ENCODE data around the gene WDR93.

WDR93 gene

GRCh38 chr15:89735773-89736172 lies 45.2 kb downstream of the WDR93 start:
- no peak for DNase-seq (ENCODE audit: low read depth)
- no peak for TF ChIP-seq CTCF (IDR thresholded peaks at IDR 0.05; ENCODE audit: low read length, missing control alignments)
- H3K4me3 ChIP-seq (replicated peaks; ENCODE audit: low read depth, low read length), result no peak overlapping the region

GRCh38 chr15:89740137-89740536 lies 49.5 kb downstream of the WDR93 start:
- peak; percentile 85 for DNase-seq (ENCODE audit: low read depth)
- no peak overlapping the region for H3K4me3 ChIP-seq (replicated peaks; ENCODE audit: low read depth, low read length)
- TF ChIP-seq CTCF (IDR thresholded peaks at IDR 0.05; ENCODE audit: low read length, missing control alignments), result peak; percentile 87

- TF ChIP-seq CTCF (IDR thresholded peaks at IDR 0.05; ENCODE audit: low read length, missing control alignments), result no peak
Observed at GRCh38 chr15:89743011-89743410, 52.4 kb downstream of the WDR93 start.

GRCh38 chr15:89743594-89743993 lies 53.0 kb downstream of the WDR93 start:
- TF ChIP-seq CTCF (IDR thresholded peaks at IDR 0.05; ENCODE audit: low read length, missing control alignments), result no peak
- no peak overlapping the region for H3K4me3 ChIP-seq (replicated peaks; ENCODE audit: low read depth, low read length)
- no peak for DNase-seq (ENCODE audit: low read depth)

More at GRCh38 chr15:89743011-89743410, 52.4 kb downstream of the WDR93 start:
- no peak overlapping the region for H3K4me3 ChIP-seq (replicated peaks; ENCODE audit: low read depth, low read length)
- DNase-seq (ENCODE audit: low read depth), result no peak

- DNase-seq (ENCODE audit: low read depth), result no peak
- H3K4me3 ChIP-seq (replicated peaks; ENCODE audit: low read depth, low read length), result no peak overlapping the region
- TF ChIP-seq CTCF (IDR thresholded peaks at IDR 0.05; ENCODE audit: low read length, missing control alignments), result no peak
Observed at GRCh38 chr15:89745131-89745530, 54.5 kb downstream of the WDR93 start.

- TF ChIP-seq CTCF (IDR thresholded peaks at IDR 0.05; ENCODE audit: low read length, missing control alignments), result no peak
- no peak for DNase-seq (ENCODE audit: low read depth)
Observed at GRCh38 chr15:89745768-89746167, 55.2 kb downstream of the WDR93 start.

GRCh38 chr15:89746386-89746780 lies 55.8 kb downstream of the WDR93 start:
- DNase-seq (ENCODE audit: low read depth), result no peak
- TF ChIP-seq CTCF (IDR thresholded peaks at IDR 0.05; ENCODE audit: low read length, missing control alignments), result no peak
- H3K4me3 ChIP-seq (replicated peaks; ENCODE audit: low read depth, low read length), result no peak overlapping the region

More at GRCh38 chr15:89745768-89746167, 55.2 kb downstream of the WDR93 start:
- H3K4me3 ChIP-seq (replicated peaks; ENCODE audit: low read depth, low read length), result no peak overlapping the region
